ENCODE results near the gene DMTF1. TPM values are rescaled to one million over a fixed set of nuclear protein-coding genes. Genes with fewer than 3 reads are reported as not detected.
"Not testable (repeated sequence)": the region's sequence is repeated elsewhere in the genome, so short reads cannot be mapped to it uniquely, and the experiment has no call there.

Gene DMTF1
- total RNA-seq, 2 donors from 2014 or later: 30.7 to 100 TPM

DNA sequence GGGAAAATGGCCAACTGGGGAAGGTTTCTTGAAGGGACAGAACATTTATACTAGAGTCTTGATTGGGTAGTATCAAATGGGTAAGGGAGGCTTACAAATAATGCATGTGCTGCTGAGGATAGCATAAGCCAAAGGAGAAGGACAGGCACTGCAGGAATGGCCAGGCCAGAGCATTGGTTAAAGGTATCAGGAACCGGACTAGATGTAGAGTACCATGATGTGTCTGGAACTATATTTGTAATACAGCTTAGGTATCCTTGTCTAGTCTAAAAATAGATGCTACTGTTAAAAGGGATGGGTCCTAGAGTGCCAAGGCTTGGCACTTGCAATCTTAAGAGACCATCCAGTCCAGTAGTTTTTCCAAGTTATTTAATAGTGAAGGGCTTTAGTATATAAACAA is 47.0 kb downstream of the DMTF1 start:
- no peaks in the 10 kb centered on the region for H3K4me1 ChIP-seq (replicated peaks)
- no peak overlapping the region for H3K4me3 ChIP-seq
- WGBS: 95% methylated on average over 1 of the region's 1 CpG
- H3K27ac ChIP-seq: no peak overlapping the region
- TF ChIP-seq POLR2A (IDR thresholded peaks at IDR 0.05): no peak
- no peak for TF ChIP-seq POLR2AphosphoS5 (IDR thresholded peaks at IDR 0.05)
- TF ChIP-seq, protein P1, sequence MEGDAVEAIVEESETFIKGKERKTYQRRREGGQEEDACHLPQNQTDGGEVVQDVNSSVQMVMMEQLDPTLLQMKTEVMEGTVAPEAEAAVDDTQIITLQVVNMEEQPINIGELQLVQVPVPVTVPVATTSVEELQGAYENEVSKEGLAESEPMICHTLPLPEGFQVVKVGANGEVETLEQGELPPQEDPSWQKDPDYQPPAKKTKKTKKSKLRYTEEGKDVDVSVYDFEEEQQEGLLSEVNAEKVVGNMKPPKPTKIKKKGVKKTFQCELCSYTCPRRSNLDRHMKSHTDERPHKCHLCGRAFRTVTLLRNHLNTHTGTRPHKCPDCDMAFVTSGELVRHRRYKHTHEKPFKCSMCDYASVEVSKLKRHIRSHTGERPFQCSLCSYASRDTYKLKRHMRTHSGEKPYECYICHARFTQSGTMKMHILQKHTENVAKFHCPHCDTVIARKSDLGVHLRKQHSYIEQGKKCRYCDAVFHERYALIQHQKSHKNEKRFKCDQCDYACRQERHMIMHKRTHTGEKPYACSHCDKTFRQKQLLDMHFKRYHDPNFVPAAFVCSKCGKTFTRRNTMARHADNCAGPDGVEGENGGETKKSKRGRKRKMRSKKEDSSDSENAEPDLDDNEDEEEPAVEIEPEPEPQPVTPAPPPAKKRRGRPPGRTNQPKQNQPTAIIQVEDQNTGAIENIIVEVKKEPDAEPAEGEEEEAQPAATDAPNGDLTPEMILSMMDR (IDR thresholded peaks at IDR 0.05): no peak
- no peaks in the 10 kb centered on the region for H3K27me3 ChIP-seq (replicated peaks; ENCODE audit: insufficient read depth)
- DNase-seq (ENCODE audit: low spot score): no peak
- no peaks in the 10 kb centered on the region for H3K36me3 ChIP-seq
- no peaks in the 10 kb centered on the region for H3K9me3 ChIP-seq
- intact Hi-C loops (cut with DNase I): no loop called here

DNA sequence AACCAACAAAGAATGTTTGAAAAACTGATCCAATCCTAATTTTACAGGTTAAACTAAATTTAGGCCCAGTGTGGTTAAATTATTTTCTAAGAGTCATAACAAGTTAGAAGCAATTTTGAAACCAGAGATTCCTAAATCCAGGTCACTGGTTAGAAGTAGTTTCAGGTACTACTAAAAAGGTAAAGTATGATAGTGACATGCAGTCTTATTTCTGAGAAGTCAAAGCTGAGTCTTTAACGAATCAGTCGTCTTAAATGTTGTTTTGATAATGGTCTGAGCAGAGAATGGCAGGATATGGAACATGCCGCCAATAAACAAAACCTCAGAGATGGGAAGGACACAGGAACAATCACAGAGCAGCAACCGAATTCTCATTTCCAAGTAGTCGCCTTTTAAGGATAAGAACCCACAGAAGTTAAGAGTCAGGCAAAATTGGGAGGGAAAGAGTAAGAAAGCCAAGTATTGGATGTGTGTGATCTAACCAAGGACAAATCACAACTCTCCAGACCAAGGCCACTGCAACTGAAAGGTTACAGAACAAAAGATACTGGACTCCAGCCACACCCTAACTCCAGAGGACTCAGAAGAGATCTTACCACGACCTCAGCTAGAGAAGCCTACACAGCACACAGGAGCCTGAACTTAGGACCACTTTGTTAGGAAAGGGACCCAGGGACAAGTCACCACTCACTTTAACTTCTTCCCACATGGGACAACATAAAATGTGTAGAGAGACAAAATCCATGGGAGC is 47.6 kb downstream of the DMTF1 start:
- no peak for TF ChIP-seq POLR2AphosphoS5 (IDR thresholded peaks at IDR 0.05)
- TF ChIP-seq POLR2A (IDR thresholded peaks at IDR 0.05): no peak
- Histone ChIP-seq H3K4me3 (no peak overlapping the region), H3K36me3 (no peaks in the 10 kb centered on the region), H3K27ac (no peak overlapping the region), H3K9me3 (no peaks in the 10 kb centered on the region), H3K4me1 (replicated peaks) (no peaks in the 10 kb centered on the region), H3K27me3 (replicated peaks; ENCODE audit: insufficient read depth) (no peaks in the 10 kb centered on the region)
- DNase-seq (ENCODE audit: low spot score): no peak
- WGBS: 88% methylated on average over 6 of the region's 6 CpGs
- intact Hi-C loops (cut with DNase I): no loop called here

DNA sequence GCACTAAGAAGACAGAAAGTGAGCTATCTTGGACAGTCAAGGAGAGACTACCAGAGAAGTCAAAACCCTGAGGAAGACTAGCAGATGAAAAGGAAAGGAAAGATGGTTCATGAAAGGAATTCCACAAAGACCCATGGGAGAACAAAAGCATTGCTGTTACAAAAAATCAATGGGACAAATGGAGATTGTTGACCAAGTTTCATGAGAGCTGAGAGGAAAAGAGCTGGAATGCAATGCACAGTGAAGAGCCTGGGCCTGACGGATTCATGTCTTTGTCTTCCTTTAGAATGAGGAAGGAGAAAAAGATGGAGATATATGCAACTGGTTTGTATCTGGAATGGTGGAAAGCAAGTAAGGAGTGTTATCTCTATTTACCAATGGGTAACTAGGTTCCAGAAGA is 50.0 kb downstream of the DMTF1 start:
- no peaks in the 10 kb centered on the region for H3K9me3 ChIP-seq
- H3K4me1 ChIP-seq (replicated peaks): no peaks in the 10 kb centered on the region
- H3K4me3 ChIP-seq: no peak overlapping the region
- H3K27ac ChIP-seq: no peak overlapping the region
- intact Hi-C loops (cut with DNase I): no loop called here
- TF ChIP-seq, protein P1 (IDR thresholded peaks at IDR 0.05): no peak
- TF ChIP-seq POLR2A (IDR thresholded peaks at IDR 0.05): no peak
- TF ChIP-seq POLR2AphosphoS5 (IDR thresholded peaks at IDR 0.05): no peak
- no peaks in the 10 kb centered on the region for H3K36me3 ChIP-seq
- DNase-seq (ENCODE audit: low spot score): no peak
- 83% methylated on average over 1 of the region's 1 CpG for WGBS
- H3K27me3 ChIP-seq (replicated peaks; ENCODE audit: insufficient read depth): no peaks in the 10 kb centered on the region

GRCh38 chr7:87202705-87203104 is 50.5 kb downstream of the DMTF1 start:
- H3K27me3 ChIP-seq (replicated peaks; ENCODE audit: insufficient read depth): no peaks in the 10 kb centered on the region
- 87% methylated on average over 2 of the region's 2 CpGs for WGBS
- intact Hi-C loops (cut with DNase I): no loop called here
- H3K4me3 ChIP-seq: no peak overlapping the region
- DNase-seq (ENCODE audit: low spot score): no peak
- no peak for TF ChIP-seq POLR2AphosphoS5 (IDR thresholded peaks at IDR 0.05)
- no peak for TF ChIP-seq POLR2A (IDR thresholded peaks at IDR 0.05)
- TF ChIP-seq, protein P1 (IDR thresholded peaks at IDR 0.05): no peak
- no peak overlapping the region for H3K27ac ChIP-seq
- H3K4me1 ChIP-seq (replicated peaks): no peaks in the 10 kb centered on the region
- H3K36me3 ChIP-seq: no peaks in the 10 kb centered on the region
- no peaks in the 10 kb centered on the region for H3K9me3 ChIP-seq

DNA sequence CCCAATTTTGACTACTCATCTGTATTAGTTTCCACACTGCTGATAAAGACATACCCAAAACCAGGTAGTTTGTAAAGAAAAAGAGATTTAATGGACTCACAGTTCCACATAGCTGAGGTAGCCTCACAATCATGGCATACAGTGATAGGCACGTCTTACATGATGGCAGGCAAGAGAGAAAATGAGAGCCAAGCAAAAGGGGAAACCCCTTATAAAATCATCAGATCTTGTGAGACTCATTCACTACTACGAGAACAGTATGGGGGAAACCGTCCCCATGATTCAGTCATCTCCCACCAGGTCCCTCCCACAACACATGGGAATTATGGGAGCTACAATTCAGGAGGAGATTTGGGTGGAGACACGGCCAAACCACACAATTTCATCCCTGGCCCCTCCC is 51.7 kb downstream of the DMTF1 start:
- H3K4me1 ChIP-seq (replicated peaks); intact Hi-C loops (cut with DNase I); DNase-seq (ENCODE audit: low spot score); H3K27ac ChIP-seq; H3K36me3 ChIP-seq; H3K9me3 ChIP-seq; H3K4me3 ChIP-seq; H3K27me3 ChIP-seq (replicated peaks; ENCODE audit: insufficient read depth): not testable (repeated sequence)
- WGBS: 89% methylated on average over 4 of the region's 4 CpGs

DNA sequence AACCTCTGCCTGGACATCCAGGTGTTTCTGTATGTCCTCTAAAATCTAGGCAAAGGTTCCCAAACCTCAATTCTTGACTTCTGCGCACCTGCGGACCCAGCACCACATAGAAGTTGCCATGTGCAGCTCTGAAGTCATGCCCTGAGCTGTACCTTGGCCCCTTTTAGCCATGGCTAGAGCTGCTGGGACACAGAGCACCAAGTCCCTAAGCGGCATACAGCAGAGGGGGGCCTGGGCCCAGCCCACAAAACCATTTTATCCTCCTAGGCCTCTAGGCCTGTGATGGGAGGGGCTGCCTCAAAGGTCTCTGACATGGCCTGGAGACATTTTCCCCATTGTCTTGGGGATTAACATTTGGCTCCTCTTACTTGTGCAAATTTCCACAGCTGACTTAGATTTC is 52.7 kb downstream of the DMTF1 start:
- DNase-seq (ENCODE audit: low spot score): no peak
- Histone ChIP-seq H3K36me3 (no peaks in the 10 kb centered on the region), H3K27me3 (replicated peaks; ENCODE audit: insufficient read depth) (no peaks in the 10 kb centered on the region), H3K4me1 (replicated peaks) (no peaks in the 10 kb centered on the region), H3K4me3 (no peak overlapping the region), H3K9me3 (no peaks in the 10 kb centered on the region), H3K27ac (no peak overlapping the region)
- 69% methylated on average over 3 of the region's 3 CpGs for WGBS
- intact Hi-C loops (cut with DNase I): no loop called here
- TF ChIP-seq, protein P1 (IDR thresholded peaks at IDR 0.05): no peak
- TF ChIP-seq POLR2AphosphoS5 (IDR thresholded peaks at IDR 0.05) (no peak), POLR2A (IDR thresholded peaks at IDR 0.05) (no peak)

GRCh38 chr7:87205701-87206100 is 53.4 kb downstream of the DMTF1 start:
- H3K27me3 ChIP-seq (replicated peaks; ENCODE audit: insufficient read depth); H3K36me3 ChIP-seq; H3K4me1 ChIP-seq (replicated peaks); H3K4me3 ChIP-seq; DNase-seq (ENCODE audit: low spot score); intact Hi-C loops (cut with DNase I); H3K9me3 ChIP-seq; H3K27ac ChIP-seq: not testable (repeated sequence)
- WGBS: 94% methylated on average over 3 of the region's 3 CpGs
